ENCODE measurements around the gene MYL11. TPM values are rescaled to one million over a fixed set of nuclear protein-coding genes. Genes with fewer than 3 reads are reported as not detected.
A peak's percentile ranks its signal among the peaks of the same experiment; 100 is the strongest.

The MYL11 gene
- total RNA-seq, 4 donors from 2014 or later = 0.79 to 2.1 TPM; not detected in 2

- 0 to 1% methylated on average over 22 to 23 of the region's 45 CpGs for WGBS, 2 donors
- TF ChIP-seq POLR2A (IDR thresholded peaks at IDR 0.05) = no peak
- no peak for TF ChIP-seq CTCF (IDR thresholded peaks at IDR 0.05)
- intact Hi-C loops (cut with DNase I; ENCODE audit: low total_unique reads) = no loop called here
- H3K4me3 ChIP-seq (ENCODE audit: low read depth, poor library complexity, severe bottlenecking) = peak overlapping the region; percentile 64
- no peak for DNase-seq (ENCODE audit: low spot score in 2 of 2)
These were observed 5.3 kb upstream of the MYL11 start for GRCh38 chr16:30369091-30369937.

- intact Hi-C loops (cut with DNase I; ENCODE audit: low total_unique reads) = no loop called here
- H3K4me3 ChIP-seq (ENCODE audit: low read depth, poor library complexity, severe bottlenecking) = peak overlapping the region; percentile 64
- no peak for DNase-seq (ENCODE audit: low spot score in 2 of 2)
- no peak for TF ChIP-seq POLR2A (IDR thresholded peaks at IDR 0.05)
- TF ChIP-seq CTCF (IDR thresholded peaks at IDR 0.05) = no peak
- 0% methylated on average over 7 to 23 of the region's 76 CpGs for WGBS, 2 donors
These were observed 4.6 kb upstream of the MYL11 start for GRCh38 chr16:30369938-30370455.

GRCh38 chr16:30370456-30371247, 4.0 kb upstream of the MYL11 start, which contains the start of gene TBC1D10B:
TSS of gene TBC1D10B (minus strand) at chr16:30370494. CDS start at chr16:30370183, 311 bp downstream.
- H3K4me3 ChIP-seq (ENCODE audit: low read depth, poor library complexity, severe bottlenecking) = peak within 1 kb of the TSS; percentile 64
- no peak for TF ChIP-seq POLR2A (IDR thresholded peaks at IDR 0.05)
- TF ChIP-seq CTCF (IDR thresholded peaks at IDR 0.05) = peak in 1 of 3 donors; percentile 19
- DNase-seq (ENCODE audit: low spot score in 2 of 2) = peak; percentile 99 to 100
- 0 to 1% methylated on average over 31 to 40 of the region's 40 CpGs for whole genome bisulfite sequencing, 2 donors
- intact Hi-C loops (cut with DNase I; ENCODE audit: low total_unique reads) = no loop called here

- intact Hi-C loops (cut with DNase I; ENCODE audit: low total_unique reads) = no loop called here
- H3K4me3 ChIP-seq (ENCODE audit: low read depth, poor library complexity, severe bottlenecking) = no peak overlapping the region
- WGBS, 2 donors = 23 to 24% methylated on average over 11 of the region's 11 CpGs
- TF ChIP-seq POLR2A (IDR thresholded peaks at IDR 0.05) (no peak), CTCF (IDR thresholded peaks at IDR 0.05) (no peak)
- DNase-seq (ENCODE audit: low spot score in 2 of 2) = no peak
These were observed 3.3 kb upstream of the MYL11 start for GRCh38 chr16:30371248-30371816.

GRCh38 chr16:30372038-30372712, 2.4 kb upstream of the MYL11 start:
- 77 to 86% methylated on average over 6 of the region's 6 CpGs for WGBS, 2 donors
- TF ChIP-seq CTCF (IDR thresholded peaks at IDR 0.05) = no peak
- no peak for TF ChIP-seq POLR2A (IDR thresholded peaks at IDR 0.05)
- intact Hi-C loops (cut with DNase I; ENCODE audit: low total_unique reads) = no loop called here
- no peak overlapping the region for H3K4me3 ChIP-seq (ENCODE audit: low read depth, poor library complexity, severe bottlenecking)
- no peak for DNase-seq (ENCODE audit: low spot score in 2 of 2)

All from lower leg skin (tissue), 4 donors.